ENCODE data around the gene INTS11.

DNA sequence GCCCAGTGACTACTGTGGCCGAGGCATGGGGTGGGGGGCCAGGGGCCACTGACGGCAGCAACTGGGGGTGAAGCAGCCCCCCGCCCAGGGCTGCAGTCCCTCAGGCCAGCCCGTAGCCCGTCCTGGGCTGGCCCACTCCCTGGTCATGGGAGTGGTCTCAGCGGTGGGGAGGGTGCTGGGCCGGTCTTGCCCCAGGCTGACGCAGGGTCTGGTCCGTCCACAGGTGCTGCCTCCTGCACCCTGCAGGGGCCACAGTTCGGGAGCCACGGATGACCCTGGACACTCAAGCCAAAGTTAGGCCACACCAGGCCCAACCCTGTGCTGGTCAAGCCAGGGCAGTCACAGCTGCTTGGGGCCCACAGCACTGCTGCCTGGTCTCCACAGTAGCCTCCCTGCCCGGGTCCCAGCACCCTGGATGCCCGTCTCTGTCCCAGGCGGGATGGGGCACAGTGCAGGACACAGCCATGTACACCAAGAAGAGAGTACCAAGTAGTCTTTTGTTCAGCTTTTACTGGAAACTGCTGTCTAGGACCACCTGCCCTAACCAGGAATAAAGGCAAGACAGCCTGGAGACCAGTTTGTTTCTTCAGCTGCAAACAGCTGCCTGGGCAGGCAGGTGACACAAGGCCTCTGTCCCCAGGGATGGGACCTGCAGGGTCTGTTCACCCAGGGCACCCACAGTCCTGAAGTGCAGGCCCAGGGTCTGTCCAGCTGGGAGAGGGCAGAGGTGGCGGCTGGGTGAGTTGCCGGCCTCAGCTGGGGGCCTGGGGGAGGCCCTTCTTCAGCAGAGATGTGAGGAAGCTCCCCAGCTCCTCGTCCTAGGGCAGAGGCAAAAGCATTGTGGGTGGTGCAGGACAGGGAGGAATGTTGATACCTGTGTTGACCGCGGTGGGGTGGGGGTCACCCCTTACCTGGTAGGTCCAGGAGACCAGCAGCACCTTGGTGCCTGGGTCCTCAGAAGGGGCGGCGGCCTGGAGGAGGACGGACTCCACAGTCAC is 13.1 kb downstream of the INTS11 start:
- TF ChIP-seq FOXA1 (IDR thresholded peaks at IDR 0.05) (no peak), SP1 (IDR thresholded peaks at IDR 0.05) (no peak), FOXM1 (IDR thresholded peaks at IDR 0.05; ENCODE audit: borderline replicate concordance) (no peak), ARNT (IDR thresholded peaks at IDR 0.05) (no peak), FOXK2 (IDR thresholded peaks at IDR 0.05) (no peak), CTBP1 (IDR thresholded peaks at IDR 0.05; ENCODE audit: borderline replicate concordance) (no peak), BHLHE40 (IDR thresholded peaks at IDR 0.05; ENCODE audit: borderline replicate concordance) (no peak), HDGF (IDR thresholded peaks at IDR 0.05; ENCODE audit: borderline replicate concordance) (no peak), SUZ12 (IDR thresholded peaks at IDR 0.05) (no peak), ZNF384 (IDR thresholded peaks at IDR 0.05) (no peak), NFRKB (IDR thresholded peaks at IDR 0.05) (no peak), L3MBTL2 (conservative IDR thresholded peaks at IDR 0.05) (no peak), TARDBP (IDR thresholded peaks at IDR 0.05) (no peak)
- TF ChIP-seq, protein P1, sequence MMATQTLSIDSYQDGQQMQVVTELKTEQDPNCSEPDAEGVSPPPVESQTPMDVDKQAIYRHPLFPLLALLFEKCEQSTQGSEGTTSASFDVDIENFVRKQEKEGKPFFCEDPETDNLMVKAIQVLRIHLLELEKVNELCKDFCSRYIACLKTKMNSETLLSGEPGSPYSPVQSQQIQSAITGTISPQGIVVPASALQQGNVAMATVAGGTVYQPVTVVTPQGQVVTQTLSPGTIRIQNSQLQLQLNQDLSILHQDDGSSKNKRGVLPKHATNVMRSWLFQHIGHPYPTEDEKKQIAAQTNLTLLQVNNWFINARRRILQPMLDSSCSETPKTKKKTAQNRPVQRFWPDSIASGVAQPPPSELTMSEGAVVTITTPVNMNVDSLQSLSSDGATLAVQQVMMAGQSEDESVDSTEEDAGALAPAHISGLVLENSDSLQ (IDR thresholded peaks at IDR 0.05), result no peak

Measured in HEK293T (cell line).